Astrocyte (in vitro differentiated cells and primary cell): Measurements from ENCODE around the gene PUSL1. TPM values are rescaled to one million over a fixed set of nuclear protein-coding genes. Genes with fewer than 3 reads are reported as not detected.

Experiments used
- DNase-seq: peaks from one replicate; pipeline ENCODE4 v3.0.0-alpha.2; 2010; ENCODE audit warnings: low read depth
- FAIRE-seq: peaks from 2 replicates; lab custom pipeline; 2011; peaks lifted over from hg19 to GRCh38; lab: Jason Lieb, UNC
- H2AFZ ChIP-seq: 2 replicates; pipeline ENCODE4 v1.6.0; 2012; ENCODE audit warnings: low read depth, low read length, inconsistent platforms
- H3K27ac ChIP-seq: 2 replicates; pipeline ENCODE4 v1.5.1; 2011; ENCODE audit warnings: low read depth, low read length, inconsistent platforms
- H3K27me3 ChIP-seq: 2 replicates; pipeline ENCODE4 v1.6.0; 2011; ENCODE audit warnings: low read length, inconsistent platforms; ENCODE audit not compliant: insufficient read depth
- H3K36me3 ChIP-seq: 2 replicates; pipeline ENCODE4 v1.5.1; 2011; ENCODE audit warnings: low read length, inconsistent platforms; ENCODE audit not compliant: insufficient read depth
- H3K4me1 ChIP-seq: 2 replicates; pipeline ENCODE4 v1.5.1; 2011; ENCODE audit warnings: low read length, inconsistent platforms; ENCODE audit not compliant: insufficient read depth
- H3K4me2 ChIP-seq: 2 replicates; pipeline ENCODE4 v1.6.0; 2012; ENCODE audit warnings: low read length, inconsistent platforms
- H3K4me3 ChIP-seq: 2 replicates; pipeline ENCODE4 v1.5.1; 2011; ENCODE audit warnings: low read depth, mild to moderate bottlenecking, low read length, inconsistent platforms; ENCODE audit not compliant: insufficient read depth
- H3K79me2 ChIP-seq: 2 replicates; pipeline ENCODE4 v1.6.0; 2012; ENCODE audit warnings: mild to moderate bottlenecking, low read length, inconsistent platforms; ENCODE audit not compliant: insufficient read depth
- H3K9ac ChIP-seq: 2 replicates; pipeline ENCODE4 v1.6.0; 2012; ENCODE audit warnings: mild to moderate bottlenecking, low read length, inconsistent platforms
- H3K9me3 ChIP-seq: 2 replicates; pipeline ENCODE4 v1.5.1; 2012; ENCODE audit warnings: low read depth, mild to moderate bottlenecking, low read length, inconsistent platforms; ENCODE audit not compliant: insufficient read depth
- H4K20me1 ChIP-seq: 2 replicates; pipeline ENCODE4 v1.6.0; 2012; ENCODE audit warnings: low read length, inconsistent platforms; ENCODE audit not compliant: insufficient read depth
- H3K27ac Mint-ChIP-seq: one replicate; pipeline ENCODE4 v1.8.0; 2021; ENCODE audit warnings: mild to moderate bottlenecking, mixed read lengths; ENCODE audit not compliant: unreplicated experiment
- H3K27me3 Mint-ChIP-seq: one replicate; pipeline ENCODE4 v1.8.0; 2021; ENCODE audit warnings: low read depth, mixed read lengths; ENCODE audit not compliant: unreplicated experiment
- H3K36me3 Mint-ChIP-seq: one replicate; pipeline ENCODE4 v1.8.0; 2021; ENCODE audit warnings: low read depth, mixed read lengths; ENCODE audit not compliant: unreplicated experiment
- H3K4me1 Mint-ChIP-seq: one replicate; pipeline ENCODE4 v1.8.0; 2021; ENCODE audit warnings: low read depth, mixed read lengths; ENCODE audit not compliant: unreplicated experiment
- H3K4me3 Mint-ChIP-seq: one replicate; pipeline ENCODE4 v1.8.0; 2021; ENCODE audit warnings: mild to moderate bottlenecking, moderate library complexity, mixed read lengths; ENCODE audit not compliant: unreplicated experiment
- H3K9me3 Mint-ChIP-seq: one replicate; pipeline ENCODE4 v1.8.0; 2021; ENCODE audit warnings: mild to moderate bottlenecking, mixed read lengths; ENCODE audit not compliant: unreplicated experiment
- CTCF ChIP-seq: IDR thresholded peaks from 2 replicates; pipeline ENCODE4 v1.5.1; 2011; ENCODE audit warnings: low read depth, mild to moderate bottlenecking, inconsistent platforms, low read length, moderate library complexity; ENCODE audit not compliant: insufficient read depth
- EZH2 ChIP-seq: IDR thresholded peaks from 2 replicates; pipeline ENCODE4 v1.6.1; 2012; ENCODE audit warnings: mild to moderate bottlenecking, low read length, inconsistent platforms; ENCODE audit not compliant: insufficient read depth
- total RNA-seq: library from RNA; stranded (reverse); gene quantifications from 2 replicates; pipeline ENCODE4 v1.2.1, GENCODE V29; 2021

PUSL1 gene
- total RNA-seq, 1 donor from 2014 or later = 29.4 TPM

- FAIRE-seq (no peak), DNase-seq (no peak)
- Histone ChIP-seq H3K27me3 (no peaks in the 10 kb centered on the region), H3K27ac (no peak overlapping the region), H4K20me1 (peaks cover 42% of the 10 kb centered on the region), H2AFZ (no peak overlapping the region), H3K9ac (no peak overlapping the region), H3K4me1 (no peaks in the 10 kb centered on the region), H3K4me2 (no peak overlapping the region), H3K9me3 (no peaks in the 10 kb centered on the region), H3K79me2 (peaks cover 8% of the 10 kb centered on the region), H3K4me3 (no peak overlapping the region), H3K36me3 (no peaks in the 10 kb centered on the region)
- Mint-ChIP-seq H3K4me3 (no peak overlapping the region), H3K27ac (no peak overlapping the region), H3K4me1 (no peaks in the 10 kb centered on the region), H3K27me3 (no peaks in the 10 kb centered on the region), H3K9me3 (no peaks in the 10 kb centered on the region), H3K36me3 (no peaks in the 10 kb centered on the region)
- no peak for TF ChIP-seq EZH2
- no peak for TF ChIP-seq CTCF
These were observed 9.3 kb upstream of the PUSL1 start for GRCh38 chr1:1298861-1299685.

- Histone ChIP-seq H3K27me3 (no peaks in the 10 kb centered on the region), H4K20me1 (peaks cover 49% of the 10 kb centered on the region), H3K79me2 (peaks cover 15% of the 10 kb centered on the region), H3K36me3 (no peaks in the 10 kb centered on the region), H3K4me1 (peaks cover 7% of the 10 kb centered on the region), H3K9me3 (no peaks in the 10 kb centered on the region), H3K4me3 (no peak overlapping the region), H2AFZ (no peak overlapping the region), H3K4me2 (no peak overlapping the region), H3K9ac (no peak overlapping the region), H3K27ac (no peak overlapping the region)
- no peak for FAIRE-seq
- Mint-ChIP-seq H3K27ac (no peak overlapping the region), H3K36me3 (no peaks in the 10 kb centered on the region), H3K9me3 (no peaks in the 10 kb centered on the region), H3K4me3 (no peak overlapping the region), H3K27me3 (no peaks in the 10 kb centered on the region), H3K4me1 (peaks cover 2% of the 10 kb centered on the region)
- no peak for TF ChIP-seq EZH2
- peak; percentile 12 for TF ChIP-seq CTCF
- no peak for DNase-seq
These were observed 8.6 kb upstream of the PUSL1 start for GRCh38 chr1:1299686-1300351.
